HepG2 (cell line): ENCODE results near the gene MDFI. TPM values are rescaled to one million over a fixed set of nuclear protein-coding genes. Genes with fewer than 3 reads are reported as not detected.

ENCODE experiments used
- ASH2L ChIP-seq: fragments of 300-600, 200-600 bp; sonication (generic); IDR thresholded peaks from 2 replicates; pipeline ENCODE4 v1.7.0; 2017; ENCODE audit warnings: low read depth, mild to moderate bottlenecking, moderate library complexity, mixed read lengths, low read length; ENCODE audit not compliant: insufficient read length
- GABPB1 ChIP-seq: IDR thresholded peaks from 2 replicates; pipeline ENCODE4 v1.6.1; 2016; ENCODE audit warnings: mild to moderate bottlenecking, missing genetic modification reagents, moderate library complexity, missing compliant biosample characterization
- MIER2 ChIP-seq: IDR thresholded peaks from 2 replicates; pipeline ENCODE4 v1.6.1; 2016; ENCODE audit warnings: missing biosample characterization, missing genetic modification reagents
- NR2C2 ChIP-seq: sonication (generic); formaldehyde crosslinking; IDR thresholded peaks from 2 replicates; pipeline ENCODE4 v1.4.0; 2020; ENCODE audit warnings: missing genetic modification reagents, mild to moderate bottlenecking, moderate library complexity, borderline replicate concordance
- TSC22D2 ChIP-seq: sonication (generic); formaldehyde crosslinking; IDR thresholded peaks from 2 replicates; pipeline ENCODE4 v1.5.1; 2020; ENCODE audit warnings: missing genetic modification reagents, mild to moderate bottlenecking, borderline replicate concordance
- ZNF501 ChIP-seq: sonication (generic); formaldehyde crosslinking; IDR thresholded peaks from 2 replicates; pipeline ENCODE4 v1.5.1; 2020; ENCODE audit warnings: mild to moderate bottlenecking, moderate library complexity, missing genetic modification reagents
- ZNF615 ChIP-seq: sonication (generic); formaldehyde crosslinking; IDR thresholded peaks from 2 replicates; pipeline ENCODE4 v1.5.0; 2020; ENCODE audit warnings: mild to moderate bottlenecking, missing genetic modification reagents, borderline replicate concordance
- polyA plus RNA-seq, 8 experiments: library from polyadenylated mRNA; depleted of rRNA in 3 of 8; stranded (reverse) in 7 of 8; unstranded in 1 of 8; fragments of >200 nt; fragmentation: Illumina TruSeq in 4 of 8; extraction: Trizol in 4 of 8; gene quantifications; 2 replicates each; pipeline versions ENCODE4 v1.2.1 to v1.2.3, GENCODE V29; 2011 to 2016; ENCODE audit warnings: low read depth in 4 of 8, missing spikeins in 1 of 8, mixed read lengths in 1 of 8; ENCODE audit not compliant: insufficient read depth in 1 of 8
- total RNA-seq, 5 experiments: library from RNA; depleted of rRNA; stranded (reverse); fragments of >200 nt; fragmentation: Illumina TruSeq; extraction: Trizol; gene quantifications; 2 replicates each; pipeline ENCODE4 v1.2.3, GENCODE V29; 2016; ENCODE audit warnings: low read depth in 1 of 5
- TF ChIP-seq, protein P1 (sequence below): sonication (generic); formaldehyde crosslinking; IDR thresholded peaks from 2 replicates; pipeline ENCODE4 v1.5.1; 2020; ENCODE audit warnings: missing genetic modification reagents, mild to moderate bottlenecking, borderline replicate concordance
- TF ChIP-seq, protein P2 (sequence below): sonication (generic); formaldehyde crosslinking; IDR thresholded peaks from 2 replicates; pipeline ENCODE4 v1.5.0; 2020; ENCODE audit warnings: missing genetic modification reagents, mild to moderate bottlenecking, borderline replicate concordance
- TF ChIP-seq, protein P3 (sequence below): fragments of 450-650 bp; IDR thresholded peaks from 2 replicates; pipeline ENCODE4 v1.6.1; 2017; ENCODE audit warnings: mild to moderate bottlenecking
- TF ChIP-seq, protein P4 (sequence below): sonication (generic); formaldehyde crosslinking; IDR thresholded peaks from 2 replicates; pipeline ENCODE4 v1.4.0; 2020; ENCODE audit warnings: missing genetic modification reagents
- TF ChIP-seq, protein P5 (sequence below), 2 experiments: IDR thresholded peaks; 2 replicates each; pipeline ENCODE4 v1.6.1; 2011 to 2012; ENCODE audit warnings: low read length in 2 of 2, borderline replicate concordance in 1 of 2, low read depth in 1 of 2, mild to moderate bottlenecking in 1 of 2, moderate library complexity in 1 of 2
- TF ChIP-seq, protein P6 (sequence below): sonication (generic); formaldehyde crosslinking; IDR thresholded peaks from 2 replicates; pipeline ENCODE4 v1.5.0; 2020; ENCODE audit warnings: missing genetic modification reagents, mild to moderate bottlenecking, borderline replicate concordance

MDFI gene
- total and polyA plus RNA-seq, 2 of the 13 experiments (the other 11 are each of a cell fraction or from before 2014, with no cell fraction given): 0.28 TPM; not detected in 1

DNA sequence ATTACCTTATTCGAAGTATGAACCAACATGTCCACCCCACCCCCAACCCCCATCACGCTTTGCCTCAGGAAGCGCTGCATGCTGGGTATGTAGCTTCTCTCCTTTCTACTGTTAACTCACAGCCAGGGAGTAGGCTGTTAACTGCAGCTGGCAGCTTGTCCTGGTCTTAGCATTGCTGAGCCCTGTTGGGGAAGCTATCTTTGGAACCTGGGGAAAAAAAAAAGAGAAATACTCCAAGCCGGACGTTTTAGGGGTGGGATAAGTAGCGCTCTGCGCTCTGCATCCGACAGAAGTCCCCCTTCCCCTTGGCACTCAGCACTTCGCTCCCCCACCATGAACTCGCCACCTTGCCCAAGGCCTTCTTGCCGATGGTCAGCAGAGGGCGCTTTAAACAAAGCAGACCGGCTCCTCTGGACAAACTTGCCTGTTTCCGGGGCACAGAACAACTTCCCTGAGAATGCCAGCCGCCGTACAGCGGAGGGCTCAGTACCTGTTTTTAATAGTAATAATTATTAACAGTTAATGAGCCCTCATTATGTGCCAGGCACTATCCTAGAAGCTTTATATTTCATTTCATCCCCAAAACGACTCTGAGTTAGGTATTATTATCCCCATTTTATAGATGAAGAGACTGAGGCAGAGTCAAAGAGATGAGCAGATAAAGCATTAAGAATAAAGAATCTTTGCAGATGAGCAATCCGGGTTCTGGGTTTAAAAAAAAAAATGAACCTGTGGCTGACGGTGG is 35.2 kb upstream of the MDFI start (continued):
- TF ChIP-seq, protein P1, sequence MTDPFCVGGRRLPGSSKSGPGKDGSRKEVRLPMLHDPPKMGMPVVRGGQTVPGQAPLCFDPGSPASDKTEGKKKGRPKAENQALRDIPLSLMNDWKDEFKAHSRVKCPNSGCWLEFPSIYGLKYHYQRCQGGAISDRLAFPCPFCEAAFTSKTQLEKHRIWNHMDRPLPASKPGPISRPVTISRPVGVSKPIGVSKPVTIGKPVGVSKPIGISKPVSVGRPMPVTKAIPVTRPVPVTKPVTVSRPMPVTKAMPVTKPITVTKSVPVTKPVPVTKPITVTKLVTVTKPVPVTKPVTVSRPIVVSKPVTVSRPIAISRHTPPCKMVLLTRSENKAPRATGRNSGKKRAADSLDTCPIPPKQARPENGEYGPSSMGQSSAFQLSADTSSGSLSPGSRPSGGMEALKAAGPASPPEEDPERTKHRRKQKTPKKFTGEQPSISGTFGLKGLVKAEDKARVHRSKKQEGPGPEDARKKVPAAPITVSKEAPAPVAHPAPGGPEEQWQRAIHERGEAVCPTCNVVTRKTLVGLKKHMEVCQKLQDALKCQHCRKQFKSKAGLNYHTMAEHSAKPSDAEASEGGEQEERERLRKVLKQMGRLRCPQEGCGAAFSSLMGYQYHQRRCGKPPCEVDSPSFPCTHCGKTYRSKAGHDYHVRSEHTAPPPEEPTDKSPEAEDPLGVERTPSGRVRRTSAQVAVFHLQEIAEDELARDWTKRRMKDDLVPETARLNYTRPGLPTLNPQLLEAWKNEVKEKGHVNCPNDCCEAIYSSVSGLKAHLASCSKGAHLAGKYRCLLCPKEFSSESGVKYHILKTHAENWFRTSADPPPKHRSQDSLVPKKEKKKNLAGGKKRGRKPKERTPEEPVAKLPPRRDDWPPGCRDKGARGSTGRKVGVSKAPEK: peak; percentile 89; the same call in 1 of the 2 replicates
- TF ChIP-seq ASH2L: peak; percentile 54
- TF ChIP-seq, protein P2, sequence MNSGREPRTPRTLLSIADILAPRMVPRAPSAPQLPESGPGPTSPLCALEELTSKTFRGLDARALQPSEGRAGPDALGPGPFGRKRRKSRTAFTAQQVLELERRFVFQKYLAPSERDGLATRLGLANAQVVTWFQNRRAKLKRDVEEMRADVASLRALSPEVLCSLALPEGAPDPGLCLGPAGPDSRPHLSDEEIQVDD (CRISPR knock-in tag): no peak
- no peak for TF ChIP-seq MIER2
- peak; percentile 63 for TF ChIP-seq ZNF501 (CRISPR knock-in tag)
- TF ChIP-seq, protein P3, sequence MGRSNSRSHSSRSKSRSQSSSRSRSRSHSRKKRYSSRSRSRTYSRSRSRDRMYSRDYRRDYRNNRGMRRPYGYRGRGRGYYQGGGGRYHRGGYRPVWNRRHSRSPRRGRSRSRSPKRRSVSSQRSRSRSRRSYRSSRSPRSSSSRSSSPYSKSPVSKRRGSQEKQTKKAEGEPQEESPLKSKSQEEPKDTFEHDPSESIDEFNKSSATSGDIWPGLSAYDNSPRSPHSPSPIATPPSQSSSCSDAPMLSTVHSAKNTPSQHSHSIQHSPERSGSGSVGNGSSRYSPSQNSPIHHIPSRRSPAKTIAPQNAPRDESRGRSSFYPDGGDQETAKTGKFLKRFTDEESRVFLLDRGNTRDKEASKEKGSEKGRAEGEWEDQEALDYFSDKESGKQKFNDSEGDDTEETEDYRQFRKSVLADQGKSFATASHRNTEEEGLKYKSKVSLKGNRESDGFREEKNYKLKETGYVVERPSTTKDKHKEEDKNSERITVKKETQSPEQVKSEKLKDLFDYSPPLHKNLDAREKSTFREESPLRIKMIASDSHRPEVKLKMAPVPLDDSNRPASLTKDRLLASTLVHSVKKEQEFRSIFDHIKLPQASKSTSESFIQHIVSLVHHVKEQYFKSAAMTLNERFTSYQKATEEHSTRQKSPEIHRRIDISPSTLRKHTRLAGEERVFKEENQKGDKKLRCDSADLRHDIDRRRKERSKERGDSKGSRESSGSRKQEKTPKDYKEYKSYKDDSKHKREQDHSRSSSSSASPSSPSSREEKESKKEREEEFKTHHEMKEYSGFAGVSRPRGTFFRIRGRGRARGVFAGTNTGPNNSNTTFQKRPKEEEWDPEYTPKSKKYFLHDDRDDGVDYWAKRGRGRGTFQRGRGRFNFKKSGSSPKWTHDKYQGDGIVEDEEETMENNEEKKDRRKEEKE: no peak
- TF ChIP-seq, protein P4, sequence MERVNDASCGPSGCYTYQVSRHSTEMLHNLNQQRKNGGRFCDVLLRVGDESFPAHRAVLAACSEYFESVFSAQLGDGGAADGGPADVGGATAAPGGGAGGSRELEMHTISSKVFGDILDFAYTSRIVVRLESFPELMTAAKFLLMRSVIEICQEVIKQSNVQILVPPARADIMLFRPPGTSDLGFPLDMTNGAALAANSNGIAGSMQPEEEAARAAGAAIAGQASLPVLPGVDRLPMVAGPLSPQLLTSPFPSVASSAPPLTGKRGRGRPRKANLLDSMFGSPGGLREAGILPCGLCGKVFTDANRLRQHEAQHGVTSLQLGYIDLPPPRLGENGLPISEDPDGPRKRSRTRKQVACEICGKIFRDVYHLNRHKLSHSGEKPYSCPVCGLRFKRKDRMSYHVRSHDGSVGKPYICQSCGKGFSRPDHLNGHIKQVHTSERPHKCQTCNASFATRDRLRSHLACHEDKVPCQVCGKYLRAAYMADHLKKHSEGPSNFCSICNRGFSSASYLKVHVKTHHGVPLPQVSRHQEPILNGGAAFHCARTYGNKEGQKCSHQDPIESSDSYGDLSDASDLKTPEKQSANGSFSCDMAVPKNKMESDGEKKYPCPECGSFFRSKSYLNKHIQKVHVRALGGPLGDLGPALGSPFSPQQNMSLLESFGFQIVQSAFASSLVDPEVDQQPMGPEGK (CRISPR knock-in tag): peak; percentile 60
- 0 out of 2 replicates have a peak, but pooled peaks have one; percentile 60 for TF ChIP-seq ZNF615 (CRISPR knock-in tag)
- no peak; the same call in 1 of the 2 replicates for TF ChIP-seq NR2C2
- TF ChIP-seq, protein P5, sequence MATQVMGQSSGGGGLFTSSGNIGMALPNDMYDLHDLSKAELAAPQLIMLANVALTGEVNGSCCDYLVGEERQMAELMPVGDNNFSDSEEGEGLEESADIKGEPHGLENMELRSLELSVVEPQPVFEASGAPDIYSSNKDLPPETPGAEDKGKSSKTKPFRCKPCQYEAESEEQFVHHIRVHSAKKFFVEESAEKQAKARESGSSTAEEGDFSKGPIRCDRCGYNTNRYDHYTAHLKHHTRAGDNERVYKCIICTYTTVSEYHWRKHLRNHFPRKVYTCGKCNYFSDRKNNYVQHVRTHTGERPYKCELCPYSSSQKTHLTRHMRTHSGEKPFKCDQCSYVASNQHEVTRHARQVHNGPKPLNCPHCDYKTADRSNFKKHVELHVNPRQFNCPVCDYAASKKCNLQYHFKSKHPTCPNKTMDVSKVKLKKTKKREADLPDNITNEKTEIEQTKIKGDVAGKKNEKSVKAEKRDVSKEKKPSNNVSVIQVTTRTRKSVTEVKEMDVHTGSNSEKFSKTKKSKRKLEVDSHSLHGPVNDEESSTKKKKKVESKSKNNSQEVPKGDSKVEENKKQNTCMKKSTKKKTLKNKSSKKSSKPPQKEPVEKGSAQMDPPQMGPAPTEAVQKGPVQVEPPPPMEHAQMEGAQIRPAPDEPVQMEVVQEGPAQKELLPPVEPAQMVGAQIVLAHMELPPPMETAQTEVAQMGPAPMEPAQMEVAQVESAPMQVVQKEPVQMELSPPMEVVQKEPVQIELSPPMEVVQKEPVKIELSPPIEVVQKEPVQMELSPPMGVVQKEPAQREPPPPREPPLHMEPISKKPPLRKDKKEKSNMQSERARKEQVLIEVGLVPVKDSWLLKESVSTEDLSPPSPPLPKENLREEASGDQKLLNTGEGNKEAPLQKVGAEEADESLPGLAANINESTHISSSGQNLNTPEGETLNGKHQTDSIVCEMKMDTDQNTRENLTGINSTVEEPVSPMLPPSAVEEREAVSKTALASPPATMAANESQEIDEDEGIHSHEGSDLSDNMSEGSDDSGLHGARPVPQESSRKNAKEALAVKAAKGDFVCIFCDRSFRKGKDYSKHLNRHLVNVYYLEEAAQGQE (IDR thresholded peaks at IDR 0.05; ENCODE audit: borderline replicate concordance in 1 of 2, low read depth in 1 of 2, low read length in 2 of 2): no peak
- TF ChIP-seq GABPB1 (CRISPR knock-in tag): peak; percentile 59
- TF ChIP-seq, protein P6, sequence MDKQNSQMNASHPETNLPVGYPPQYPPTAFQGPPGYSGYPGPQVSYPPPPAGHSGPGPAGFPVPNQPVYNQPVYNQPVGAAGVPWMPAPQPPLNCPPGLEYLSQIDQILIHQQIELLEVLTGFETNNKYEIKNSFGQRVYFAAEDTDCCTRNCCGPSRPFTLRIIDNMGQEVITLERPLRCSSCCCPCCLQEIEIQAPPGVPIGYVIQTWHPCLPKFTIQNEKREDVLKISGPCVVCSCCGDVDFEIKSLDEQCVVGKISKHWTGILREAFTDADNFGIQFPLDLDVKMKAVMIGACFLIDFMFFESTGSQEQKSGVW (CRISPR knock-in tag): no peak
- peak; percentile 94; the same call in 1 of the 2 replicates for TF ChIP-seq TSC22D2
